Loucy (cell line): ENCODE measurements around the gene KLHDC4.

Experiments
- H2AFZ ChIP-seq: fragments of 200-600 bp; sonication (generic); 2 replicates; pipeline ENCODE4 v1.6.0; 2016; ENCODE audit warnings: antibody characterized with exemption, mild to moderate bottlenecking, low read length, moderate library complexity
- H3F3A ChIP-seq: fragments of 200-600 bp; 2 replicates; pipeline ENCODE4 v1.6.0; 2016; ENCODE audit warnings: antibody characterized with exemption, low read depth, mild to moderate bottlenecking
- H3K27me3 ChIP-seq: fragments of 200-600 bp; sonication (generic); 2 replicates; pipeline ENCODE4 v1.6.1; 2014; ENCODE audit warnings: low read length, mild to moderate bottlenecking; ENCODE audit not compliant: insufficient read depth, poor library complexity, severe bottlenecking
- H3K36me3 ChIP-seq: fragments of 200-600 bp; sonication (generic); 2 replicates; pipeline ENCODE4 v1.6.1; 2016; ENCODE audit warnings: low read length; ENCODE audit not compliant: insufficient read depth
- H3K4me1 ChIP-seq: fragments of 200-600 bp; sonication (generic); 2 replicates; pipeline ENCODE4 v1.5.1; 2014; ENCODE audit warnings: low read length, mild to moderate bottlenecking; ENCODE audit not compliant: insufficient read depth, poor library complexity, severe bottlenecking
- H3K4me2 ChIP-seq: fragments of 200-600 bp; sonication (generic); 2 replicates; pipeline ENCODE4 v1.6.0; 2014; ENCODE audit warnings: antibody characterized with exemption, low read length, low read depth, mild to moderate bottlenecking; ENCODE audit not compliant: poor library complexity, severe bottlenecking
- H3K4me3 ChIP-seq: fragments of 200-600 bp; sonication (generic); 2 replicates; pipeline ENCODE4 v1.5.1; 2014; ENCODE audit warnings: low read length, mild to moderate bottlenecking, mixed read lengths; ENCODE audit not compliant: poor library complexity, severe bottlenecking
- H3K79me2 ChIP-seq: fragments of 200-600 bp; sonication (generic); 2 replicates; pipeline ENCODE4 v1.6.1; 2014; ENCODE audit warnings: low read length; ENCODE audit not compliant: insufficient read depth
- H3K9ac ChIP-seq: fragments of 200-600 bp; sonication (generic); 2 replicates; pipeline ENCODE4 v1.6.0; 2014; ENCODE audit warnings: mild to moderate bottlenecking, low read depth, low read length, moderate library complexity; ENCODE audit not compliant: poor library complexity, severe bottlenecking
- H3K9me2 ChIP-seq: fragments of 200-600 bp; sonication (generic); replicated peaks from 2 replicates; pipeline ENCODE4 v1.6.1; 2016; ENCODE audit warnings: low read depth, low read length, mixed read lengths
- H3K9me3 ChIP-seq: fragments of 200-600 bp; sonication (generic); 2 replicates; pipeline ENCODE4 v1.6.1; 2014; ENCODE audit warnings: mild to moderate bottlenecking, antibody characterized with exemption, low read length, low read depth; ENCODE audit not compliant: insufficient read depth
- H4K20me1 ChIP-seq: fragments of 200-600 bp; sonication (generic); 2 replicates; pipeline ENCODE4 v1.6.0; 2014; ENCODE audit warnings: antibody characterized with exemption, low read length, mild to moderate bottlenecking; ENCODE audit not compliant: insufficient read depth, poor library complexity, severe bottlenecking
- EZH2phosphoT487 ChIP-seq: fragments of 200-600 bp; IDR thresholded peaks from 2 replicates; pipeline ENCODE4 v1.6.1; 2018; ENCODE audit warnings: antibody characterized with exemption, mild to moderate bottlenecking, moderate library complexity, borderline replicate concordance
- TF ChIP-seq, protein P1 (sequence below): fragments of 200-600 bp; sonication (generic); conservative IDR thresholded peaks from 2 replicates; pipeline ENCODE4 v1.5.1; 2014; ENCODE audit warnings: mild to moderate bottlenecking, antibody characterized with exemption, low read length

Gene KLHDC4

GRCh38 chr16:87675111-87675719, 90.6 kb downstream of the KLHDC4 start:
- TF ChIP-seq, protein P1, sequence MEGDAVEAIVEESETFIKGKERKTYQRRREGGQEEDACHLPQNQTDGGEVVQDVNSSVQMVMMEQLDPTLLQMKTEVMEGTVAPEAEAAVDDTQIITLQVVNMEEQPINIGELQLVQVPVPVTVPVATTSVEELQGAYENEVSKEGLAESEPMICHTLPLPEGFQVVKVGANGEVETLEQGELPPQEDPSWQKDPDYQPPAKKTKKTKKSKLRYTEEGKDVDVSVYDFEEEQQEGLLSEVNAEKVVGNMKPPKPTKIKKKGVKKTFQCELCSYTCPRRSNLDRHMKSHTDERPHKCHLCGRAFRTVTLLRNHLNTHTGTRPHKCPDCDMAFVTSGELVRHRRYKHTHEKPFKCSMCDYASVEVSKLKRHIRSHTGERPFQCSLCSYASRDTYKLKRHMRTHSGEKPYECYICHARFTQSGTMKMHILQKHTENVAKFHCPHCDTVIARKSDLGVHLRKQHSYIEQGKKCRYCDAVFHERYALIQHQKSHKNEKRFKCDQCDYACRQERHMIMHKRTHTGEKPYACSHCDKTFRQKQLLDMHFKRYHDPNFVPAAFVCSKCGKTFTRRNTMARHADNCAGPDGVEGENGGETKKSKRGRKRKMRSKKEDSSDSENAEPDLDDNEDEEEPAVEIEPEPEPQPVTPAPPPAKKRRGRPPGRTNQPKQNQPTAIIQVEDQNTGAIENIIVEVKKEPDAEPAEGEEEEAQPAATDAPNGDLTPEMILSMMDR: no peak
- TF ChIP-seq EZH2phosphoT487: no peak
- Histone ChIP-seq H3K27me3 (no peaks in the 10 kb centered on the region), H3F3A (no peaks in the 10 kb centered on the region), H3K36me3 (no peaks in the 10 kb centered on the region), H3K9me2 (no peaks in the 10 kb centered on the region), H3K4me2 (no peak overlapping the region), H3K79me2 (no peaks in the 10 kb centered on the region), H3K9ac (no peak overlapping the region), H3K4me1 (no peaks in the 10 kb centered on the region), H4K20me1 (no peaks in the 10 kb centered on the region), H3K9me3 (no peaks in the 10 kb centered on the region), H2AFZ (no peak overlapping the region), H3K4me3 (no peak overlapping the region)

- Histone ChIP-seq H3K9ac (no peak overlapping the region), H3K79me2 (no peaks in the 10 kb centered on the region), H3K36me3 (no peaks in the 10 kb centered on the region), H3K4me3 (no peak overlapping the region), H3F3A (no peaks in the 10 kb centered on the region), H4K20me1 (no peaks in the 10 kb centered on the region), H3K9me2 (no peaks in the 10 kb centered on the region), H2AFZ (no peak overlapping the region), H3K9me3 (no peaks in the 10 kb centered on the region), H3K4me2 (no peak overlapping the region), H3K4me1 (no peaks in the 10 kb centered on the region), H3K27me3 (no peaks in the 10 kb centered on the region)
- no peak for TF ChIP-seq EZH2phosphoT487
- TF ChIP-seq, protein P1: no peak
Measured at GRCh38 chr16:87674419-87674818, 91.4 kb downstream of the KLHDC4 start.

DNA sequence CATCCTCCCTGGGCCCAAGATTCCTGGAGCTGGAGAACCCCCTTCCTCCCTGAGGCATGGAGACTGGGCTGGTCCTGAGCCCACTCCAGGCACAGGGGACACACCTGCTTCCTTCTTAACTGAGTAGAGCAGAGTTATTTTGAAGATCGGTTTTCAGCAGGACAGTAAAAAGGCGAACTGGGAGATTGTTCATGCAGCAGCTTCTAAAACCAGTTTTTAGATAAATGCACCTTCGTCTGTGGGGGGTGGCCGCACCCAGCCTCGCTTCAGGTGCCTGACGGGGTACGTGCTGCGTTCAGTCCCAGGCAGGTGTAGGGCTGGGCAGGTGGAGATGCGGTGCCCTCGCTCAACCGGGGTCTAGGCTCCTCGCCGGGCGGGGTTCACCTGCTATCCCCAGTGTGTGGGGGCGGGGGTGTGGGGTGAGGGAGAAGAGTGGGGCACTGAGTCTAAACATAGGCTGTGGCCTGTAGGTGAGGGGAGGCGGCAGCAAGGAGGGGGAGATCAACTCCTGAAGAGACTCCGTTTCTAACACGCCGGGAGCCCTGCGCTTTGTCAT, 94.0 kb downstream of the KLHDC4 start:
- no peaks in the 10 kb centered on the region for H3K79me2 ChIP-seq
- no peaks in the 10 kb centered on the region for H3K36me3 ChIP-seq
- no peaks in the 10 kb centered on the region for H3K9me2 ChIP-seq
- no peaks in the 10 kb centered on the region for H3K4me1 ChIP-seq
- TF ChIP-seq, protein P1: no peak
- TF ChIP-seq EZH2phosphoT487: no peak
- no peak overlapping the region for H3K4me2 ChIP-seq
- H2AFZ ChIP-seq: no peak overlapping the region
- H3K9me3 ChIP-seq: no peaks in the 10 kb centered on the region
- no peaks in the 10 kb centered on the region for H4K20me1 ChIP-seq
- H3F3A ChIP-seq: no peaks in the 10 kb centered on the region
- H3K27me3 ChIP-seq: no peaks in the 10 kb centered on the region
- H3K4me3 ChIP-seq: no peak overlapping the region
- H3K9ac ChIP-seq: no peak overlapping the region
